HG02763 (cell line): ENCODE data around the gene B3GNT5.
A peak's percentile ranks its signal among the peaks of the same experiment; 100 is the strongest.

ENCODE experiments used
- ATAC-seq: cut with Tn5 transposase; IDR thresholded peaks from one replicate; pipeline ENCODE4 v1.9.1; 2021; ENCODE audit warnings: mild to moderate bottlenecking, moderate library complexity; ENCODE audit not compliant: unreplicated experiment

Gene B3GNT5

DNA sequence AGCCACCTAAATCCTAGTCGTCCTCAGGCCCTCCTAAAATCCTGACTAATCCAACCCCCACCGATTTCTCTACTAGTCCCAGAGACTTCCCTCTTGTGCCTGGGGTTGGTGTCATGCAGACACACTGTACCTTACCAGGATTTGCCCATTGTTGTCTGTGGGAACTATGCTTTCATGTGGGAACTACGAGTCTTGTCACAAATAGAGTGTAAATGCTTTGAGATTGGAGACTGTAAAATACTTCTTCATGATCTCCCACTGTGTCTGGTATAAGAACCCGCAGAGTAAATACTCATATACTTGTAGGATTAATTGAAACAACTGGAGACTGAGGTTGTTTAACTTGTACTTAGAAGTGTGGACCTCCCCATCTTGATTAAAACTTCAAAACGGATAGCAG, 11.2 kb downstream of the B3GNT5 start:
- ATAC-seq: no peak

DNA sequence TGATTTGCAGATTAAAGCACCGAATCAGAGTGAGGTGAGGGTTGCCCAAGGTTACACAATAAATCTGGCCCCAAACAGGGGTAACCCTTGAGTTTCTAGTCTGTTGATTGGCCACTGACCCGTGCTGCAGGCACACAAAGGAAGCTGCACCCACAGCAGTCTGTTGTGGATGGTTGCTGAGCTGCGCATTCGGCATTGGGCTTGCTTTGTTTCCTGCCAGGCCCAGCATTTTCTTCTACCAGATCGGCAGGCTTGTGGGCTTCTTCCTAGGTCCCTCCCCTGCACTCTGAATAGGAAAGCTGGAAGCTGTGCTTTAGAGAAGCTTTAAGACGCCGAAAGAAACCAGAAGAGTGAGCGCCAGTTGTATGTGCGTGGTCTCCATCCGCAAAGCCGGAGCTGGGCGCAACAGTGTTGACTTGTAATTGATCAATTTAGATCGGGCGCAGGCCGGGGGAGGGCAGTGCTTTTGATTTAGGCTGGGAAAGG, 12.1 kb downstream of the B3GNT5 start:
- ATAC-seq: no peak

DNA sequence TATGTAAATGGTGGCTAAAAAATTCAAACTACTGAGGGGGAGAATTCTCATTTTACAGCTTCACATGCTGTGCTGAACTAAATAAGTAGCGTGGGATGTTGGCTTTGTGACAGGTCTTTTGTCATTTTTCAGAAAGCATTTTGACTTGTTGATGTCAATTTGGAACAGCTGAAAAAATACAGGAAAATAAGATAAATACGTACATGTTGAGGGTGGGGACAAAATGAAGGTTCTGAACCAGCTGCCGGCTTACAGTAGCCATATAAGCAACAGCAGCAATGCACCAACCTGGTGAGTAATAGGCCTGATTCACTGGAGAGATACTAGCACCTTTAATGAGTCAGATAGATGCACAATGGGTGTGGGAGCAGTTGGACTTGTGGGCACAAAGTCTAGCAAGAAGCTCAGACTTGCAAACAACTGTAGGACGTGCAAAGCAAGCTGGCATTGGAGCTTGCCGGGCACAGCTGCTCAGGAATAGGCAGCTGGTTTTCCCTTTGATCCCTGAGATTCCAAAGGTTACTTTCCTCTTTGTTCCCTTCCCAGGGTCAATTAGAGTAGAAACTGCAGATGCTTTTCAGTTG, 12.9 kb downstream of the B3GNT5 start:
- no peak for ATAC-seq

DNA sequence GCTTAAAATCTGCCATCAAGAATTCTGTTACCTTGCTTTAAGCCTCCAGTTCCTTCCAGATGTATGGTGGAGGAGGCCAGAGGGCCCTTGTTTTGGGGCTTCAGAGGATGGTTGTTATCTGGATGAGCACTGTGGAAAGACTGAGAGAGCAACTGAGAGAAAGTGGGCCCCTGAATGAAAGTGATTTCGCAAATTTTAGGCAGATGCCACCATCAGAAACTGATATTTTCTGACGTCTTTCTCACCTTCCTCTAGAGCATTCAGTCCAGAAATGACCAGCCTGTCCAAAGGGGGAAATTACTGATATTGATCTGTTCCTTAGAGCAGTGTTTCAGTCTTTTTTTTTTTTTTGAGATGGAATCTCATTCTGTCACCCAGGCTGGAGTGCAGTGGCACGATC, 13.4 kb downstream of the B3GNT5 start:
- ATAC-seq: no peak

DNA sequence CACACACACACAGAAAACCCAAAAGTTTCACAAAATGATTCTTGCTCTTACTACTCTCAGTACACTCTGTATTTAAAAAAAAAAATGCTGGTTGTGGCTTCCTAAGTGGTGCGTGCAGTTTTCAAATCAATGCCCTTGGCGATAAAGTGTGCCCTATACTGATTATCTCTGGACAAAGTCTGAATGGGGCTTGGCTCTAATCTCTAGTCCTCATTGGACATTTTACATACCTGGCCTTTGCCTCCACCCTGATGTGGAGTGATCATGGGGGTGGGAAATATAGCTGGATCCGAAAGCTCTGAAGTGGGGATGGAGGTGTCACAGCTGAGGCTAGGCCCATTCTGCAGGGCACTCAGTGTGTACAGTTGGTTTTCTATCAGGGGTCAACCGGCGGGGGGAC, 14.1 kb downstream of the B3GNT5 start:
- ATAC-seq: no peak

DNA sequence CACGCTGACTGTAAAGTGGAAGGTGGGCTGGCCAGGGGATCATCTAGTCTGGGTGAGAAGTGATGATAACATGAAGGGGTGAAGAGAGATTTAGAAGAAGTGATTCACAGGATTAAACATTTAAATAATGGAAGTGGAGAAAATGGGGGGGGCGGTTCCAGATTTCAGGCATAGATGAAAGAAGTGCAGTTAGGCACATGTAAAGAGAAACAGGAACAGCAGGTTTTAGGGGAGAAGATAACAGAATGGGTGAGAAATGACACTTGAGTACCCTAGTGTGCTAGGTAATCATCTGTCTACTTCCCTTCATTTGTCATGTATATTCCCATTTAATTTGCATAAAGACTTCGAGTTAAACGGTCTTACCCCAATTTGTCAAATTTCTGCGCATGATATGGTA, 15.3 kb downstream of the B3GNT5 start:
- no peak for ATAC-seq

DNA sequence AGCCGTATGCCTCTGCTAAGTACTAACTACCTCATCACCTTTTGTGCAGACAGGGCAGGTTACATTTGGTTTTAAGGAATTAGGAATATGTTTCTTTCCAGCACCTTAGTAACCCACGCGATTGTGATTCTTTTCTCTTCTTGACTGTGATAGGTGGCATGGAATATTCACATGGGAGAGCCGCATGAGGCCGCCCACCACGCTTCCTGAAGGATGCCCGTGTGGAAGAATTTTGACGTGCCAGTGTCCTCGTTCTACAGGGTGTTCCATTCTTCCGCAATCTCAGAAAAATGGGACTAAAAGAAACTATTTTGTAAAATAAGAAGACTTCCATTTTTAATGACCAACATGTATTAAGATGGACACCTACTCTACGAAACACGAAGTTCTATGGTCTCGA, 16.3 kb downstream of the B3GNT5 start:
- no peak for ATAC-seq

DNA sequence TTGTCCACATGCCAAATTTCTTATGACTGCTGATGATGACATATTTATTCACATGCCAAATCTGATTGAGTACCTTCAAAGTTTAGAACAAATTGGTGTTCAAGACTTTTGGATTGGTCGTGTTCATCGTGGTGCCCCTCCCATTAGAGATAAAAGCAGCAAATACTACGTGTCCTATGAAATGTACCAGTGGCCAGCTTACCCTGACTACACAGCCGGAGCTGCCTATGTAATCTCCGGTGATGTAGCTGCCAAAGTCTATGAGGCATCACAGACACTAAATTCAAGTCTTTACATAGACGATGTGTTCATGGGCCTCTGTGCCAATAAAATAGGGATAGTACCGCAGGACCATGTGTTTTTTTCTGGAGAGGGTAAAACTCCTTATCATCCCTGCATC, 17.3 kb downstream of the B3GNT5 start:
- no peak for ATAC-seq

DNA sequence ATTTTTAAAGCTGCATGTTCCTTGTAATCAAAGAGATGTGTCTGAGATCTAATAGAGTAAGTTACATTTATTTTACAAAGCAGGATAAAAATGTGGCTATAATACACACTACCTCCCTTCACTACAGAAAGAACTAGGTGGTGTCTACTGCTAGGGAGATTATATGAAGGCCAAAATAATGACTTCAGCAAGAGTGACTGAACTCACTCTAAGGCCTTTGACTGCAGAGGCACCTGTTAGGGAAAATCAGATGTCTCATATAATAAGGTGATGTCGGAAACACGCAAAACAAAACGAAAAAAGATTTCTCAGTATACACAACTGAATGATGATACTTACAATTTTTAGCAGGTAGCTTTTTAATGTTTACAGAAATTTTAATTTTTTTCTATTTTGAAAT, 19.1 kb downstream of the B3GNT5 start:
- no peak for ATAC-seq

DNA sequence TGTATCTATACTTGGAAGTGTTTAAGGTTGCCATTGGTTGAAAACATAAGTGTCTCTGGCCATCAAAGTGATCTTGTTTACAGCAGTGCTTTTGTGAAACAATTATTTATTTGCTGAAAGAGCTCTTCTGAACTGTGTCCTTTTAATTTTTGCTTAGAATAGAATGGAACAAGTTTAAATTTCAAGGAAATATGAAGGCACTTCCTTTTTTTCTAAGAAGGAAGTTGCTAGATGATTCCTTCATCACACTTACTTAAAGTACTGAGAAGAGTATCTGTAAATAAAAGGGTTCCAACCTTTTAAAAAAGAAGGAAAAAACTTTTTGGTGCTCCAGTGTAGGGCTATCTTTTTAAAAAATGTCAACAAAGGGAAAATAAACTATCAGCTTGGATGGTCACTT, 19.7 kb downstream of the B3GNT5 start:
- no peak for ATAC-seq

DNA sequence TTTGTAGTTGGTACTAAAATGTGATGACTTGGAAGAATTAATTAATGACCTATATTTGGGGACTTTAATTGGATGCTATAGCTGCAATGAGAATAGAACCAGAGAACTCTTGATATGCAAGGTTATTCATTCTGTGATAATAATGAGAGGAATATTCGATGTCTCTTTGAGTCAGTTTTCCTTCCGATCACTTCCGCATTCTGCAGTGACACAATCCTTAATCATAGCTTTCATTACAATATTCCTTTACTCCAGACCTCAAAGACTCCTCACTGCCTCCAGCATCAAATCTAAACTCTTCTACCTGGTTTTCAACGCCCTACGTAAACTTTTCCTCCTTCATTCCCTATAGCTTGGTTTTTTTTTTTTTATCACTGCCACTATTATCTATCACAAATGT, 21.6 kb downstream of the B3GNT5 start:
- no peak for ATAC-seq

DNA sequence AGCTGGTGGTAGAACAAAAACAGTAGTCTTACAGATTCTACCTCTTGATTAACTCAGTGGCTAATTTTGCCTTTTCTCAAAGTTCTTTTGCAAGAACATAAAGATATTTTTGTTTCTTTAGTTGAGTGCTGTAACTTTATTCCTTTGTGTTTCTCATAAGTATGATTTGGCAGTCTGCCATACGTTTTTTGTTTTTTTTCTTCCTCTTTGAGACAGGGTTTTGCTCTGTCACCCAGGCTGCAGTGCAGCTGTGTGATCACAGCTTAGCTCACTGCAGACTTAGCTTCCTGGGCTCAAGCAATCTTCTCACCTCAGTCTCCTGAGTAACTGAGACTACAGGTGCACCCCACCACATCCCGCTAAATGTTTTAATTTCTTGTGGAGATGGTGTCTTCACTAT, 22.4 kb downstream of the B3GNT5 start:
- ATAC-seq: no peak

DNA sequence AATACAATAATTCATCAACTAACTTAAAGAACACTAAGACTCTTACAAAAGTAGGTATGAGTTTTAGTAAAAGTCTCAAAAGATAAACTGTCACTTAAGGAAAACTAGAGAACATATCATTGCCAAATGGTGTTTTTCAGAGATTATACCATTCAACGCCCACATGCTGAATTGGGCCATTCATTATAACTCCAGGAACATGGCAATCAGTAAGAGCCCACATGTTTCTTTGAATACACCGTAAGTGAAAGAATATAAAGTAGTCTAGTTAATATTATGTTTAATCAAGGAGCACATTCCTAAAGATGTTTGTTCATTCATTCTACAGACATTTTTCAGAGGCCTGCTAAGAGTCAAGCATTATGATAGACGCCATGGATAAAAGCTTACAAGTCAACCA, 22.9 kb downstream of the B3GNT5 start:
- ATAC-seq: no peak

DNA sequence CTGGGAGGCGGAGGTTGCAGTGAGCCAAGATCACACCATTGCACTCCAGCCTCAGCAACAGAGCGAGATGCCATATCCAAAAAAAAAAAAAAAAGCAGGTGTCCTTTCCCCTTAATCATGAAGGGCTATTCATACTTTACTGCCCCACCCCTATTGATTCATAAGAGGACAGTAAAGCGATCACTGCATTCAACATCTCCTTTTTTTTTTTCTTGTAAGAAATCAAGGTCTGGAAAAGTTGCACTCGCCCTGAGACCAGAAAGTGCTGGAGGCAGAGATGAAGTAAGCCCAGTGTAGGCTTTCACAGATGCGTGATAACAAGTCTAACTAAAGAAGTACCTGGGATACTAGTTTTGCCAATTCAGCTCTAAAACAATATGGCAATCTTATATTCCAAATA, 24.2 kb downstream of the B3GNT5 start:
- no peak for ATAC-seq

DNA sequence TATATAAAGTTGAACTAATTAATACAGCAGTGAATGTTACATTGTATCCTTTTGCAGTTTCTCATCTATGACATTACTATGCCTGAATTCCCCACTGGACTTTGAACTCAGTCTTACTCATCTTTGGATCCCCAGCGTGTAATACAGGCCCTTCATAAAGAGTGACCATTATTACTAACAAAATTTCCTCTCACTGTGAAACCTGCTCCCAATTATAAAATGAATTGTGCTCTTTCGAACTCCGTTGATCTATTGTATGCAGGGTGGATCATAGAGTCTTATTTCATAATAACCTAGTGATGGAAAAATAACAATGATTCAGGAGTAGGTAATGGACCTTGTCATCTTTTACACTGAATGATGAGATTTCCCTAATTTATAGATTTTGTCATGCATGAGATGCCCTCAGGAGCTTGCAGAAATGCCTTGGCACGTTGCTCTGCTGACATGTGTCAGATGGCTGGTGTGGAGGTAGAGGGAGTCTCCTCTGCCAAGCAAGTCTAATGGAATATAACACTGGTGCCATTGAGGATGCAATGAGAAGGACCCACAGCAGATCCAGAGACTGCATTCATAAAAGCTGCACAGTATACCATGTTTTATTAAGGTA, 25.5 kb downstream of the B3GNT5 start:
- no peak for ATAC-seq

DNA sequence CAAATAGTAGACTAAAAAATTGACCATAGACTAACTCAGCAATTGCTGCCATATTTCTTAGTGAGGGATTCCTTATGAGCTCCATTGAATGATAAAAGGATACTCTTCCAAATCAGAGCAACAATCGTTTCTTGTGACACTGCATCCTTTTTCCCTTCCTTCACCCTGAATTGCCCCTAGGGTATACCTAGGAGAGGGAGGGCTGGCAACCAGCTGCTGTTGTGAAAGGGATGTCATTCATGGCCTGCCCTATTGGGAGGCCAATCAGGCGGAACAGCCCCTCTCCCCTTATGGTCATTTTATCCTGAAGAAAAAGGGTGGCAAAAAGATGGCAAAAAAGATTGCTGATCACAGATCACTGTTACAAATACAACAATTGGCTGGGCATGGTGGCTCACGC, 26.3 kb downstream of the B3GNT5 start:
- no peak for ATAC-seq

DNA sequence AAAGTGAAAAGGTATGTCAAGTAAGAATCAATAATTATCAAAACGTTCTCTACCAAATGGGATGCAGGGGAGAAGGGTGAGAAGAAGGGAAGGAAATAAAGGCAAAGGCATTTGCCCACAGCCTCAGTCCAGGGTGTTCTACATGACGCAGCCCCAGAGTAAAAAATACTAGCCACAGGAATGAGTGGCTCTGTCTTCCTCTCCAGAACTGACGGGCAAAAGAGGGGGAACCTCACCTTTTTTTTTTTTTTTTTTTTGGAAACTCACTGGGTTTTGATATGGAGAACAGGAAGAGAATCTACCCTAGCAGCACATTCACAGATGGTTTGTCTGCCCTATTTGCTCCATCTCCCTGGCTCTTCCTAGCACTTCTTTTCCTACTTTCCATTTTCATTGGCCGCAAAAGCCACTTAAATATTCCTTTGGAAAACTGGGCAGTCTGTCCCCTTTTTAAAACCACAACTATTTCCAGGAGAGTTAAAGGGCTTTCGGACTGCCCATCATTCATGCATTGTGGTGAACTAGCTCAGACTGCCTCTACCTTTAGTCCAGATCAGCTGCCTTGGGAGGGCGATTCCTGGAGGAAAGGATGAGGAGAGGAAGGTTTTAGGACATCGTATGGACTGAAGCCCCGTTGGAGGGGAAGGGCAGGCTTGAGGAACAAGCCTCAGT, 28.2 kb downstream of the B3GNT5 start:
- no peak for ATAC-seq

DNA sequence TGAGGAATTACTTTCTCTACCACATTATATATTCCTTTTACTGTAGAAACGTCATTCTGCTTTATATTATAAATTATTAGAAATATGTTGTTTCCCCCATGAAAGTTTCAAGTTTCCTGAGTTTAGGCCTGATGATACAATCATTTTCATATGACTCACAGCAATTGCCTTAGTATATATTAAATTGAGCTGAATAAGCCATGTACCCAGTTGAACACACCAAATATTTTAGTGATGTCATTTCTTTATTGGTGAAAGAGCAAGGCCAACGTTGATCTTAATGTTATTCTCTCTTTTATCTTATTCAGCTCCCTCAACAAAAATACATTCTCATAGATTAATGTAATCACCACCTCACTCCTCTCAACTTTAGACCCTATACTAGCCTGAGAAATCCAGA, 30.8 kb downstream of the B3GNT5 start:
- ATAC-seq: no peak

DNA sequence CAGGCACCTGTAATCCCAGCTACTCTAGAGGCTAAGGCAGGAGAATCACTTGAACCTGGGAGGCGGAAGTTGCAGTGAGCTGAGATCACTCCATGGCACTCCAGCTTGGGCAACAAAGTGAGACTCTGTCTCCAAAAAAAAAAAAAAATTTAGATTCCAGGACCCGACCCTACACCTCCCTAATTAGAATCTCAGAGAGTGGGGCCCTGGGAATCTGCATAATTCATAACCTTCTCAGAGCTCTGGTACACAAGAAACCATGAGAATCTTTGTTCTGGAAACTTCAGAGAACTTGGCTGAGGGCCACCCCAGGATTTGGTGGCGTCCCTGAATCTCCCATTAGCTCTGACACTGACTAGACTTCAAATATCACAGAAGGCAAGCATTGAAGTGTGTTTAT, 31.5 kb downstream of the B3GNT5 start:
- no peak for ATAC-seq

DNA sequence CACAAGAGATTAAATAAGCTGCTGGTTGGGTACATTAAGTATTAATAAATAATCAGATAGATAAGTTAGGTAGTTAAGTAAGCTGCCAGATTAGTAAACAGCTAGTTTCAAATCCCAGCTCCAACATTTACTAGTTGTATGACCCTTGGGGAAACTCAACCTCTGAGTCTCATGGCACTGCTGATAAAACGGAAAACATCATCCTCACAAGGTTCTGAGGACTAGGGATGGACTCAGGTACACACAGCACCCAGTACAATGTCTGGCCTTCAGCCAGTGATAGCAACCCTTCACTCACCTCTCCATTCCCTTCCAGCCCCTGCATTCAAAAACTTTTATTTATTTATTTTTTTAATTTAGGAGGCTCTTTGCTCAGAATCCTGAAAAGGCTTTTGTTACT, 32.3 kb downstream of the B3GNT5 start:
- ATAC-seq: no peak

DNA sequence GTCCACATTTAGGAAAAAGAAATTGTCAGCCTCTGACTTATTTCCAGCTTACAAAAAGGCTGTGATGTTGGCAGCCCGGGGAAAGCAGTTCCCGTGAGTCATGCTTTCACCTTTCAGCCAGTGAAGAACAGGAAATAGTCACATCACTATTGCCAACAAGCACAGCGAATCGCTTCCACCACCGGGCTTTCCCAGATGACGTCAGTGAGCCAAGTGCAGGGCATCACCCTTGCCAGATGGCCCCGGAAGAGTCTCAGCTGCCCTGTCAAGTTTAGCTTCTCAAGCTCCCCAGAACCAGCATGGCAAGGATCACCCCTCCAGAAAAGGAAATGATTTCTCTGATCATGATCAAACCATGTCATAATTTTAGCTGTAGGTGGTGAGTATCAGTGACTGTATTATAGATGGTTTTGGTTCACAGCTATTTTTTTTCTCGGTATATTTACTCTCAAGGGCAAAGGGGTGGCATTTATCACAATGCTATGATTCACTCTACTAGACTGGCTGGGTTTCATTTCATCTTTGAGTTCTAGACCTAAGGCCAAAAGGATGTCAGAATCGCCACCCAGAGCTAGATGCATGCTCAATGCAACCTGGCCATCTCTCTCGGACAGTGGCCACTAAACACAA, 32.9 kb downstream of the B3GNT5 start:
- peak; percentile 95 for ATAC-seq

DNA sequence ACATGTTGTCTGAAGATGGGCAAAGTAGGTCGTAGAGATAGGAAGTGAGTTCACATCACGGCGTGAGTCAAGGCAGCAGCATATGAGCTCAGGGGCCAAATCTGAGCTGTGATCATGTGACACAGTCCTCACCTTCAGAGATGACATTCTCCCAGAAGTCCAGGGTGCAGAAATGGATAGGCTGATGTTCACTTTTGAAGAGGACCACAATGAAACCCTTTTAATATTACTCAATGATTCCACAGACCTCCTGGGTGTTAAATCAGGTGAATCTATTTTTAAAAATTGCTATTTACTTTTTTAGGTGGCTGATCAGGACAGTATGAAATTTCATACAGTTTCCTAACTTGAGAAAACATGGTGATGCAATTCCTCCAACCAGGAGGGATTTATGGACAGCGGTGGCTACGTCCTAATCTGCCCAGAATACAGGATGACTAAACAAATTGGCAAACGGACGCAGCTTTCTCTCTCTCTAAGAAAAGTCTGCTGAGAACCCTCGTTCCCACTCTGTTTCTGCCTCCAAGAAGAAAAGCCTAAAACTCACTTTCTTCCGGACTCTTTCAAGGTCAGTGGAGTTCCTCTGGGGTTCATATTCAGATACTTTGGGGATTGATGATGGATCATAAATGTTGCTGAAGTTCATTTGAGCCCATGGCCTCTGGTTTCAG, 34.4 kb downstream of the B3GNT5 start:
- no peak for ATAC-seq
